NCI-H510A treated with DMSO at 0.1 percent for 48 hours (cell line): ENCODE results near the gene DUSP6.
"Not testable (repeated sequence)": the region's sequence is repeated elsewhere in the genome, so short reads cannot be mapped to it uniquely, and the experiment has no call there.

Source experiments
- DNase-seq: peaks from one replicate; lab custom pipeline; 2025; lab: John Stamatoyannopoulos, UW

DUSP6 gene

DNA sequence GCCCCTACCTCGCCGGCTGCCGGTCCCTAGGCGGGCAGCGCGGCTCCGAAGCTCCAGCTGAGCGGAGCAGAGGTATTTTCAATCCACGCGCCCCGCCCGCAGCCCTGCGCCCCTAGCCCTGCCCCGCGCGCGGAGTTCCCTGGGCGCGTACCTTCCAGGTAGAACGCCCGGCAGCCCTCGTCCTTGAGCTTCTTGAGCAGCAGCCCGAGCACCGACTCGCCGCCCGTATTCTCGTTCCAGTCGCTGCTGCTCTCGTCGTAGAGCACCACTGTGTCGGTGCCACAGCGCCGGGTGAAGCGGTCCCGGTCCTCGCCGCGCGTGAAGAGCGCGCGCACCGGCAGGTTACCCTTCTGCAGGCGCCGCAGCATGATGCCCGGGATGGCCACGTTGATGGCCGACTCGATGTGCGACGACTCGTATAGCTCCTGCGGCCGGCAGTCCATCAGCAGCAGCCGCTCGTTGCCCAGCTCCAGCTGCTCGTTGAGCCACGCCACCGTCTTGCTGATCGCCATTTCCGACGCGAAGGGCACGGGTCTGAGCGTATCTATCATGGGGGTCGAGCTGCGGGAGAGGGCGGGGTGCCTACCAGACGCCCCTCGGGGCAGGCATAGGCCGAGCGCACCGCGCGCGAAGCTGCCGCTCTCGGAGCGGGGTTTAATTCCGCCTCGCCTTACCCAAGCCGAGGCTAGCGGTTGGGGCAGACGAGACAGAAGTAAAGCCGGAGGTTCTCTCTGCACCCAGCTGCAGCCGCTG, 636 bp downstream of the DUSP6 start:
- peak; percentile 57 for DNase-seq

DNA sequence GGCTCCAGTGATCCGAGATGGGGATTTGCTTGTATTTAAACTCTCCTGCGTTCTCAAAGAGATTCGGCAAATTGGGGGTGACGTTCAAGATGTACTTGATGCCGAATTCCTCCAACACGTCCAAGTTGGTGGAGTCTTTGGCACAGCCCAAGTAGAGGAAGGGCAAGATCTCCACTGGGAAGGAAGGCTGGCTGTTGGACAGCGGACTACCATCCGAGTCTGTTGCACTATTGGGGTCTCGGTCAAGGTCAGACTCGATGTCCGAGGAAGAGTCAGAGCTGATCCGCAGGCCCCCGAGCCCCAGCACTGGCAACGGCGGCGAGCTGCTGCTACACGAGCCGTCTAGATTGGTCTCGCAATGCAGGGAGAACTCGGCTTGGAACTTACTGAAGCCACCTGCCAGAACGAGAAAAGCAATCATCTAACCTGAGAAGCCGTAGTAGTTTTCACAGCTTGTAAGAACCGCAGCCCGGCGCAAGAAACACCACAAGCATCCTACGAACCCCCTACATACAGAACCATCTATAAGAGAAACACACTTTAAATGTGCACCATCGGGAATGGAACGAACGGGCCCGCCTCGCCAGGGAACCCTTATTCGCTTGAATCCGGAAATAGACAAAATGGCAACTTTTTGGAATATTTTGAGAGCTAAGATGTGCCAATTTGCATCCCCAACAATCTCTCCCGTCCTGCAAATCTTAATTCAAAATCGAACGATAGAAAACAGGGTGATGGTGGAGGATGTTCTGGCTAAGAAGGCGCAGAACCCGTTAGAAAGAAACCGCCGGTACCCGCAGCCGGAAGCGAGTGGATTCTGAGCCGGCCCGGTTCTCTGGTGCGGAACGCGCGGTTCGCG, 1.4 kb downstream of the DUSP6 start:
- no peak for DNase-seq

DNA sequence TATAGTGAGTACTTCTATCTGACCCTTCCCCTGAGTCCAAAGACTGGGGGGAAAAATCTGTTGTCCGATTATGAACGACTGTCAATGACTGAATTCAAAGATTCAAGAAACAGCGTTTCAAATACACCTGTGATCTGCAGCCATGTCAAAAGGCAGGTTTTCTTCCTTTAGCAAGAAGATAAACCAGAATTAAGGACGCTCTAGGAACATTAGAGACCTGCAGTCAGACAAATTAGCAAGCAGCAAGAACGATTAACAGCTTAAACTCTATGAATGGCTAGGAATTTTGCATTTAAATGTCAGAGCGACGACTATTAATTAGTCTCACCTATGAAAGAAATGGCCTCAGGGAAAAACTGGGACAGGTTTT, 2.1 kb downstream of the DUSP6 start:
- no peak for DNase-seq

DNA sequence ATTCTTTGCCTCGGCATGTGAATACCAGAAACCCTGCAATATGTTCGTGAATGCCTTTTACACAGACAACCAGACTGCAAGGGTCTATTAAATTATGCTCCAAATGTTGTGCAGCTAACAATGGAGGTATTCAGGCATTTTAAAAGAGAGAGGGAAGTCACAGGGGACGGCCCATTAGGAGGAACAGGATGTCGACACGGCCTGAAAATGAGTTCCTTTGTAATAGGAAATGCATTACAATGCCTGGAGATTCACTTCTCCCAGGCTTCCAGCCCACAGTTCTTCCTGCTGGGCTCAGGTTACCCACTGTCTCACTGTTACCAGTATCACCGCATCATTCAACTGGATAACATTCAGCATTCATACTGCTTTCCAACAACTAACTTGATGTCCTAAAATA, 2.5 kb downstream of the DUSP6 start:
- peak; percentile 59 for DNase-seq

DNA sequence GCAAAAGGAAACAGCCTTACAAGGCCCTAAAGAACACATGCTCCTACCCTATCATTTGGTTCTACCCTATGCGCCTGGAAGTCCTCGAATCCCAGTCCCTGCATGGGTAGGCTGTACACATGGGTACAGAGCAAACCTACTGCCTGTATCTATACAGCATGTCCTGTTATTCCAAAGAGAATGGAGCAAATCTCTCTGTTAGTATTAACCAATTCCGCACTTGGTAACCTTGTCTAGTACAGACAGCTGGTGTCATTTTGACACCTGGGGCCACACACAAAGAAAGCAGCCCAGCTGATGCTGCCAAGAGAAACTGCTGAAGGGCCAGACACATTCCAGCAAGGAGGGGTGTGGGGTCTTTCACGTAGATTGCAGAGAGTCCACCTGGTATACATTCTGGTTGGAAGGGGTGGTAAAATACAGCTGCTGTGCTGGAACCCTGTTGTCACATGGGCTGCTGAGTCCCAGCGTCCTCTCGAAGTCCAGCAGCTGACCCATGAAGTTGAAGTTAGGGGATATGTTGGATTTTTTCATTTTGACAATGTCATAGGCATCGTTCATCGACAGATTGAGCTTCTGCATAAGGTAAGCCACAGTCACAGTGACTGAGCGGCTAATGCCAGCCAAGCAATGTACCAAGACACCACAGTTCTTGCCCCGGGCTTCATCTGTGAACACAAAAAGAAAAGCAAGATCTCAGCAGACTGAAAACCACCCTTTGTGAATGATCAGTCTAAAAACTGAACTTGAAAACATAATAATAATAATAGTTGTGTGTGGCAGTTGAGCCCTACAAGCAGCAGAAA, 3.2 kb downstream of the DUSP6 start:
- DNase-seq, result no peak

DNA sequence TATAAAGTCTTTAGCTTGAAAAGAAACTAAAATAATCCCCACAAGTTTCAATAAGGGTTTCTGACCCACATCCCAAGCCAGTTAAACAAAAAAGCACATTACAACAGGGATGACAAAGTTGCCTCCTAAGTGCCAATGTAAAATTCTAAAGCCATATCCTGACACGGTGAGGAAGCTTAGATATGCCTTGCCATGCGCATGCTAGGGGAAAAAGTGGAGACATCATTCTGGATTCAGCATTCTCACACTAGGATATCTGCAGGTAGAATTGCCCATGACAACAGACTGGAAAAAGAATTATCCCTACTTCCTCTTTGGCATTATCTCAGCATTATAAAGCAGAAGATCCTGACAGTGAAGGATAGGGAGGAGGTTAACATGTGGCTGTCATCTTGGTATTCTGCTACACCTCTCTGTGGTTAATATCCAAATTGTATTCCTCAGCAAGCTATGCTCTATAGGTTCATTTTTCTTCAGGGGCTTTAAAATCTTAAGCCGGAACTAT, 4.9 kb downstream of the DUSP6 start:
- DNase-seq, result no peak

DNA sequence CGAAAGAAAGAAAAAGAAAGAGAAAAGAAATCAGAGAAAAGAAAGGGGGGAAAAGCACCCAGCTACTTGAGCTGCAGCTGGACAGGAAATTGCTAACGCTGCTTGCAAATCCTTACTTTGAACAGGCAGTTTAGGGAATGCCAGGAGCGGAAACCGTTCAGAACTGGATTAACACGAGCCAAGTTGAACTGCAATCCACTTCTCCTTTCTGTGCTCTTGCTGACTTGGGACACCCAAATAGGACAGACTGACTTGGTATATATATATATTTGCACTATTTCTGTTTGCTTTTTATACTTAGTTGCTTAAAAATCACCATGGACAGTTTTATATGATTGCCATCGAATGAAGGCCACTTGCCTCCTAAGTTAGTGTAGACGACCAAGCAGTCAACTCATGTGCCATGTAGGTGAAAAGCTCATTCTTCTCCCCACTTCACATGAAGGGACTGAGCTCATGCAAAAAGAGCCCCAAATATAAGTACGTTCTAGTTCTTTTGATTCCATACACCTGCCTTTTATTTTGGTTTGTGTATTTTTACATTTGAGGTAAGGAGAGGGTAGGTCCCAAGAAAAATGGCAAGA, 5.5 kb downstream of the DUSP6 start:
- peak; percentile 87 for DNase-seq

DNA sequence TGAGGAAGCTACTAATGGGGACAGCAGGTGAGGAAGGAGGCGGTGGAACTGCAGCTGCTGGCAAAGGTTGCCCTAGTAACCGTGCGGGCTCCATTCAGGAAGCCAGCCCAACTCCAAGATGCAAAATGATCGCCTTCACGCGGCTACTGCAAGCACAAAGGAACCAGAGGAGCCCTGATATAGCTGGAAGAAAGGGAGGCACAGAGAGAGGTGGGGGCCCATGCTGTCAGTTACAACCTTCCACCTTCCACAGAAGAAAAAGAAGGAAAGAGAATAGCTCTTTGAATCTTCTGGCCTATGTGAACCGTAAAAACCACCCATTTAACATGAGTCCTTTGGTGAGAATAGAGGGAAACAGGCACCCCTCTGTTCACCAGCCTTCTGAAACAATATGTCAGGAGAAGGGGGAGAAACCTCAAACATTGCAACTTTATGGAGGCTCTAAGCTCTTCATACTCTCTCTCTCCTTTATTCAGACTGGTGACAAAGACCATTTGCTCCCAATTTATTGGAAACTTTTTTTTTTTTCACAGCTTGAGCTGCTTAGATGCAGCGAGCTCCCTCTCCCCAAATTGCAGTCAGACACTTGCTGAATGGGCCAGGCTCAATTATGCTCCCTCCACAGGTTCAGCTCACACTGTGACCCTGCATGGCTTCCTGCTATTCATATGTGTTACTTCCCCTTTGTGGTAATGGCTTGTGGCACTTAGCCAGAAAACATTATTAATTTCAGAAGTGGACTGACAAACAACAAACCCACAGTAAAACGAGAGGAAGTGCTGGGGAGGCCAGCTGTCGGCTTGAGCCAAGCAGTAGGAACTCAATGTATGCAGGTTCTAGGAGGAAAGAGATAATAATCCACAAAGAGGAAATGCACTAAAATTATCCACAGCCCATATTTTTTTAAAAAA, 6.2 kb downstream of the DUSP6 start:
- peak; percentile 87 for DNase-seq

DNA sequence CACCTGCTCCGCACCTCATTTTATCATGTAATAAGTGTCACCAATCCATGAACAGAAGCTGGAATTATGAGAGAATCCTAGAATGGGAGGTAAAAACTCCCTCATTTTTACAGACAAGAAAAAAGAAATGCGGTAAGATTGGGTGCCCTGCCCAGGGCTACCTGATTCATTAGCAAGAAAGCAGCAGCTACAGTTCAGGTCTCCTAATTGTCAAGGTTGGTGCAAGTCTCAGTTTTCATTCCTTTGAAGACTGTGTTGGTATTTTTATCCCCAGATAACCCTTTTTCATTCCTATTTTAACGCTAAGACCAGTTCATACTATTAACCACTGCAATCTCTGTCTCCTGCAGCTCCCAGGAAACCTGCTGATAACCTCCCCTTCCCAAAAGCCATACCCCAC, 6.9 kb downstream of the DUSP6 start:
- DNase-seq, result no peak

DNA sequence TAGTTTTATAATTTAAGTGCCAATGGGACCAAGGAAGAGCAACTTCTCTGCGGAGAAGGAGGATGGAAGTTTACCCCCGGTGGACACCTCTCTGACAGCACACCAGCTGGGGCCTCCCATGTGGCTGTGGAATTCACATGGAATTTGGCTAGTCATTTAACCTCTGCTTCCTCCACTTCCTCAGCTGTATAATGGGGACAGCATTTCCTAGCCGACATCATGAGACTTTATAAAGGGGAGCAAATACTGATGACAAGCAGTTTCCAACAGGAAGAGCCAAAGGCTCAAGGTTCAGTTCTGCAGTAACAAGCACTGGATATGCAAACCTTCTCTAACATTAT, 7.5 kb downstream of the DUSP6 start:
- no peak for DNase-seq

DNA sequence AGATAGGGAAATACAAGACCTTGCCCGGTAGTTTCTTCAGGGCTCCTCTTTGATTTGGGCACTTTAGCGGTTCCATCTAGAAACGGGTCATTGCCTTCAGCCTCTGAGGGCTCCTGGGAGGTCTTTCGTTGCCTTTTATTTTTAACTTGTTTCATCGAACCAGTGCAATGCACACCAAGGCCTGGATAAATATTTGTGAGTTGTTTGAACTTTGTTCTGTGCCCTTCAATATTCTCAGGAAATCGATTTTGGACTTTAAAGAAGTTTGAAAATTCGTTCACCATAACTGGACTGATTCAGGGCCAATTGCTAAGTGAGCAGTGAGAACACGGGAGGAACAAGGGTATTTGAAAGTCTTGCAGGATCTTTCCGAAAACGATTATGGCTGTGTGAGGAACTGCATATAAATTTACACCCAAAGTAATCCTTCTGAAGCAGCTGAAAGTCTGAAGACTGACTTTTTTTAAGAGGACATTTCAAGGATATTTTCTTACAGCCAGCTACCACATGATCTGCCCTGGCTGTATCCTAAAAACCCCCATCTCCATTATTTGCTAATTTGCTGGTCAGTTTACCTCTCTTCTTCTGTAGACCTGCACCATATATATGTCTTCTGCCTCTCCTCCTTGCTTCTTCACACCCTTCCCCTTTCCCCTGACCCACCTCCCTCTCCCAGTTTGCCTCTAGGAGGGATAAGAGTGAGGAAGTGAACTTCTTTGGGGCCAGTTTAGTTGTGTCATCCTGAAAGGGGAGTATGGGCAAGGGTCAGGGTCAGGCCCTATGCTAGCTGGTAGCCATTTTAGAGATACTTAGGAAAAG, 8.0 kb downstream of the DUSP6 start:
- DNase-seq, result no peak

DNA sequence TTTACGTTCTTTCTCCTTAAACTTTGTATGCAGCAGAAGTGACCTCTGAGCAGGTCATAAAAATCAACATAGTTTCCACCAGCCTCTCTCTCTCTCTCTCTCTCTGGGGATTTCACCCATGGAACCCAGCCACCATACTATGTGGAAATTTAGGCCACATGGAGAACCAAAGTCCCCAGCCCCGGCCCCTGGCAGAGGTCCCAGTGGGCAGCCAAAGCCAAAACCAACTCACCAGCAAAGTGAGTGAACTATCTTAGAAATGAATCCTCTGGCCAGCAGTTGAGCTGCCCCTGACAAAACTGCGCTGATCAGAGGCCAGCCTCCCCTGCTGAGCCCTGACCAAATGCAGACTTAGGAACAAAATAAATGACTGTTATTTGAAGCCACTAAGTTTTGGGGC, 9.2 kb downstream of the DUSP6 start:
- no peak for DNase-seq

DNA sequence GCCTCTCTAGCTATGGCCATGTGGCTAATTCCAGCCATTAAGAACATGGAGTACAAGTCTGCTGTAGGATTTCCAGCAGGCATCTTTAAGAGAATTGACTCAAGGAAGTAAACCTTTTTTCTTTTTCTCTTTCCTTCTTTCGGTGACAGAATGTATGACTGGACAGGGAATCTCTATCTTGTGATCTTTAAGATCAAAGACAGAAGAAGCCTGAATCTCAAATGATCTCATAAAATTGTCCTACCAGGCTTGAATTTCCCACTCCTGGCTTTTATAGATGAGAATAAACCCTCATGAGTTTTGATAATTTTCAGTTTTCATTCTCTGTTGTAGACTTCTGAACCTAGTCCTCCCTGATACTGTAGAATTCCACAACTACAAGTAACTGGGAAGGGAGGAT, 11.4 kb downstream of the DUSP6 start:
- DNase-seq, result no peak

DNA sequence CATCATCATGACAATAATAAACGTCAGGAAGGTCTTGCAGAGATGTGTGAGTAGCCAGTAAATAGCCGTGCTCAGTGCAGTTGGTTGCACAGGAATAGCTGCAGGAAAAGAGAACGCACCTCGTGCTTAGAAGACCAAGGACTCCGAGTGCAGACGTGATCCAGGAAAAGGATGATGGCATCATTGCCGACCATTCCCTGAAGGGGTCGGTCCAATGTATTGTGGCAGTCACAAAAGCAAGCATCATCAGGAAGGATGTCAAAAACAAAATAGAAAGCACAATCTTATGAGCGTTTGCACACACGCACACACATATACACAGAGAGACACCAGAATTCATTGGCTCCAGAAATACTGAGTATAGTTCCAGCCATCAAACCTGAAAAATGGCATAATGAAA, 12.8 kb downstream of the DUSP6 start:
- DNase-seq, result no peak

DNA sequence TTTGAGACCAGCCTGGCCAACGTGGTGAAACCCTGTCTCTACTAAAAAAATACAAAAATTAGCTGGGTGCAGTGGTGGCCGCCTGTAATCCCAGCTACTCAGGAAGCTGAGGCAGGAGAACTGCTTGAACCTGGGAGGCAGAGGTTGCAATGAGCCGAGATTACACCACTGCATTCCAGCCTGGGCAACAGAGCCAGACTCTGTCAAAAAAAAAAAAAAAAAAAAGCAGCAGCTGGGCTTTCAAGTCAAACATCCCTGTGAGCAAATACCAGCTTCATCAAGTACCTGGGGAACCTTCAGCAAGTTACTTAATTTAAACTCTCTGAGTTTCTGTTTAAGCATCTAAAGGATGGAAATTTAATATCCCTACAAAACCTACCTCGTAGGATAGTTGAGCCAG, 15.2 kb downstream of the DUSP6 start:
- not testable (repeated sequence) for DNase-seq

DNA sequence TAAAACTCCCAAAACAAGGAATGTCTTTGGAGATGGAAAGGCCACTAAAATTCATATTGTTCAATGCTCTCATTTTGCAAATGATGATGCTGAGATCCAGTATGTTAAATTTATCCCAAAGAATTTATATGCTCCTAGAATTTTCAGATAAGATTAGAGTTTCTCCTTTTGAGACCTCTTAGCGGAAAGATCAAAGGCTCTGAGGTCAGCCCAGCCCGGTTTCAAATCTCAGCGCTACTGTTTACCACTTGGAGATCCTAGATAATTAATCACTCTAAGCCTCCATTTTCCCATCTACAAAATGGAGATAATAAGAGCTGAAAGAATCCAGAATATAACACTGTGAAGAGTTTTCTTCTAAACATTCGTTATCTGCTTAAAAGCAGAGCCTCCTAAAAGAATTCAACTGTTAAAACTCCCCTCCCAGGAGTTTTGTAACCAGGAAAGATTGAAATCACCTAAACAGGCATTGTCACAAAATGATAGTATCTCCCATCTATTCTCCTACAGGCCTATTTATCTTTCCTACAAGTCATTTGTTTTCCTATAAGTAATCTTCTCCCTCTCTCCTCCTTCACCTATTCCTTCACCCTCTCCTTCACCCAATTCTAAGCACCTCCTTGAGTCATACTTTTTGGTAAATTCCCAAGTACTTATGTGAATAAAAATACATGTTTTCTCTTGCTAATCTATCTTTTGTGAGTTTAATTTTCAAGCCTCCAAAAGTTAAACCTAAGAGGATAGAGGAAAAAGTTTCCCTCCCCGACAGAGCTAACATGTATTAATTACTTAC, 16.7 kb downstream of the DUSP6 start:
- no peak for DNase-seq

DNA sequence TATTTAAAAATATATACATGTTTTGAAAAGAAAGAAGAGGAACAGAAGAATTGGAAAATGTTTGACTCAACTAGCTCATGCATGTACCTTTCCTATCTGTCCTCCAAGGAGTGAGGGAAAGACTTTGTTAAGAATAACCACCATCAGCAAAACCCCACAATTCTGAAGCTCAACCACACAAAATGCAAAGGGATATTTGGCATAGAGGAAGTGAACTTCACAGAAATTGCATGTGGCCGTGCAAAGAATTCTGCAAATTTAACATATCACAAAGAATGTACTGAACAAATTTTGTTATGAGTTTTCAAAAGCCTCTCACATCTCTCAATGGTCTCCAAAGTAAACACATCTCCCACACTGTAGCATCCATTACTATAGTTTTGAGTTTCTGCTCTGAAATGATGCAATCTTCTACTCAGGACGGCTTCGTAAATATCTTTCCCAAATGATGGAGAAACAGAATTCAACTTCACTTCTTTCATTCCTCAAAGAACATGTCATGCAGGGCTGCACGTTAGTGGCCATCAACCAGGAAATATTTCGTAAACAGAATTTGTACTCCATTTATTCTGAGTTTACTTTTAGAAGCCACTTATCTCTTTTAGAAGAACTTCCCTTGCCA, 17.6 kb downstream of the DUSP6 start:
- no peak for DNase-seq

DNA sequence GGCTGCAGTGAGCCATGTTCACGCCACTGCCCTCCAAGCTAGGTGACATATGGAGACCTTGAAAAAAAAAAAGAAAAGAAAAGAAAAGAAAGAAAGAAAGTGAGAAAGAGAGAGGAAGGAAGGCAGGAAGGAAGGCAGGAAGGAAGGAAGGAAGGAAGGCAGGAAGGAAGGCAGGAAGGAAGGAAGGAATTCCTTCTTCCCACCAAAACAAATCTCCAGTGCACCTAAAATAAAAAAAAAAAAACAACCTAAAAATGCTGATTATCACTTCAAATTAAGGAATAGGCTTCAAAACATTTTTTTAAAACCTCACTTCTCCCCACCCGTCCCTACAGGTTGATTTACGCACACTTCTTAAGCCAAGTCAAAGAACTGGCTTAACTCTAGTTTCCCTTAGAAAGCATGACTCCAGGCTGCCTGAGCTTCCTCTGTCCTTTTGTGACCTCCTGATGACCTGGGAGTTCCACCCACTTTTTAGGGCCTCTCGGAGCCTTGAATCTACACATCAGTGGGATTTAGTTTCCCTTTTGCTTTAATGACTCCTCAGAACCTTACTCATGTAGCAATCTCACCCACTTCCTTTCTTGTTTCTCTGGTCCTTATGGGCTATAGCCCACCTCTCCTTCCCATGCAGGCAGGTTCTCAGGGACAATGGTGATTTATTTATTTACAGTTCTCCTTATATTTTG, 18.6 kb downstream of the DUSP6 start:
- no peak for DNase-seq
